Measurements from ENCODE around the gene UNC93B1.

UNC93B1 gene

DNA sequence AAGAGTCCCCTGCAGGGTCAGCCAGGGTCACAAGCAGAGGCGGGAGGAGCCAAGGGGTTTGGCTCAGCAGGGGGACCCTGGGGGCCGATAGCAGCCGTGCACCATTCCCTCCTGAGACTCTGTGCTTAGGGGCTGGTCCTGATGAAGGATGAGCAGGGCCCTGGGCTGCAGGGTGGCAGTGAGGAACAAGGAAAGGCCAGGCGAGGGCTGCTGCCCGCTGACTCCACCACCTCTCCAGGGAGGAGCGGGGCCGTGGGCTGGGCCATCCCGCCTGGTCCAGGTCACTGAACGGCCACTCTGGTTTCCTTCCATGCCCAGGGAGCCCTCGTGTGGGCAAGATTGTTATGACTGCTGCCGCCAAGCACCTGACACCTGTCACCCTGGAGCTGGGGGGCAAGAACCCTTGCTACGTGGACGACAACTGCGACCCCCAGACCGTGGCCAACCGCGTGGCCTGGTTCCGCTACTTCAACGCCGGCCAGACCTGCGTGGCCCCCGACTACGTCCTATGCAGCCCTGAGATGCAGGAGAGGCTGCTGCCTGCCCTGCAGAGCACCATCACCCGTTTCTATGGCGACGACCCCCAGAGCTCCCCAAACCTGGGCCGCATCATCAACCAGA, 17.4 kb upstream of the UNC93B1 start:
- DNase-seq = no peak

DNA sequence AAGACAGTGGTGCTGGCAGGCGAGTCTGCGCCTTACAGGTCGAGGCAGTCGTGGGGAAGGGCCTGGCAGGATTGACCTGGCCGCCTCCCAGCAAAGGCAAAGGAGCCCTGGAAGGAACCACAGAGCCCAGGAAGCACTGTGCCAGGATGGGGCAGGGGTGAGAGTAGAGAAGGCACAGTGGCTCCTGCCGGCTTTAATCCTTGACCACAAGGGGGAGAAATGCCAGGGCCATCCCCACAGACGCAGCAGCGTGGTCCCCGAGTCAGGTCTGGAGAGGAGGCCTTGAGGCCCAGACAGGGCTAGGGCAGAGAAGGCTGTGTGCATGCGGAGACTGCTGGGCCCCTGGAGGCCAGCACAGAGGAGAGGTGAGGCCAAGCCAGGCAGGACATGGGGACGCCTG, 16.7 kb upstream of the UNC93B1 start:
- no peak for DNase-seq

DNA sequence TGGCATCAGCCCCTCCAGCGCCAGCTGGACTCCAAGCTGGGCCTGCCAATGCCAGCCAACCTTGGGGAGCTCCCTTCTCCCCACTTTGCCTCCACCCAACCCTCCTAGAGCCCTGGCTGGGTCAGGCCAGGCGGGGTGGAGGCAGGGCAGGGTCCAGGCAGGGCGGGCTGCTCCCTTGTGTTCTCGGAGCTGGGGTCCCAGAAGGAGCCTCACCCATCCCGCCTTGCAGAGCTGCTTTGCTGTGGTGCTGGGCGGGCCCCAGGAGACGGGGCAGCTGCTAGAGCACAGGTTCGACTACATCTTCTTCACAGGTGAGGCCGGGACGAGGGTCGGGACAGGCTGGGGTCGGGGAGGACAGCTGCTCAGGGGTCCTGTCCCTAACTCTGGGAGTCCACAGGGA, 15.6 kb upstream of the UNC93B1 start:
- DNase-seq = no peak

DNA sequence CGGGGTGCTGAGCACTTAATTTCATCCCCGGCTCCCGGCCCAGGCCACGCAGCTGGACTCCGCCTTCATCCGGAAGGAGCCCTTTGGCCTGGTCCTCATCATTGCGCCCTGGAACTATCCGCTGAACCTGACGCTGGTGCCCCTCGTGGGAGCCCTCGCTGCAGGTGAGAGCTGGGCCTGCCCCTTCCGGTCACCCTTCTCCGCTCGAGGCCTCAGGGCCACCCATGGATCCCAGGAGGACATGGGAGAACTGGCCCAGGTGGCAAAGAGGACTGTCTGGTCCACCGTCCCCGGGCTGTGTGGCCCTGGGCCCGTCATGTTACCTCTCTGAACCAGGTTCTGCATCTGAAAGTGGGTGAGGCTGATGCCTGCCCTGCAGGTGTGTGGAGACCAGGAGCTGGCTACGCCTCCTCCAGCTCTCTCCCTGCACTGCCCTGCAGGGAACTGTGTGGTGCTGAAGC, 14.9 kb upstream of the UNC93B1 start:
- no peak for DNase-seq

DNA sequence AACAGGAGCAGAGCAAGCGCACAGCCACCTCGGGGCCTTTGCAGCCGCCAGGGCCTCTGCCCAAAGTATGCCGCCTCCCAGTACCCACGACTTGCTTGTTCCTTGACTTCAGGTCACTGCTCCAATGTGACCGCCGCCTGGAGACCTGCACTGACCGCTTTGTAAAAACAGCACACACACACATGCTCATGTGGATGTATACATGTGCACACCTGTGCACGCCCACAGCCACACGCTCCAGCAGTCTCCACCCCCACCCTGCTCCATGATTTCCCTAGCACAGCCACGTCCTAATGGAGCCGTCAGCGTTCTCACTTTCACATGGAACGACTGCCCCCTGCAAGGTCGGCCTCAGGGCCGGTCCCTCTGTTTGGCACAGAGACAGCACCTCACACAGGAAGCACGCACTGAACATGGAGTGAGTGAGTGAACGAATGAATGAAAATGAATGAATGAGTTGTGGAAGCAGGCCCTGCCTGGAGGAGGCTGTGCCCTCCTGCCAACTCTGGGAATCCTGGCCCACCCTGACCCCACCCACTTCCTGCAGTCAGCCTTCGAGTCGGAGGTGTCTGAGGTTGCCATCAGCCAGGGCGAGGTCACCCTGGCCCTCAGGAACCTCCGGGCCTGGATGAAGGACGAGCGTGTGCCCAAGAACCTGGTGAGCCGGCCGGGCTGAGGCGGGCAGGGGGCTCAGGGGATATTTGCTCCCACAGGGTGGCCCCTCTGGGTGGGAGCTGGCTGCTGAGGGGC, 14.3 kb upstream of the UNC93B1 start:
- no peak for DNase-seq

DNA sequence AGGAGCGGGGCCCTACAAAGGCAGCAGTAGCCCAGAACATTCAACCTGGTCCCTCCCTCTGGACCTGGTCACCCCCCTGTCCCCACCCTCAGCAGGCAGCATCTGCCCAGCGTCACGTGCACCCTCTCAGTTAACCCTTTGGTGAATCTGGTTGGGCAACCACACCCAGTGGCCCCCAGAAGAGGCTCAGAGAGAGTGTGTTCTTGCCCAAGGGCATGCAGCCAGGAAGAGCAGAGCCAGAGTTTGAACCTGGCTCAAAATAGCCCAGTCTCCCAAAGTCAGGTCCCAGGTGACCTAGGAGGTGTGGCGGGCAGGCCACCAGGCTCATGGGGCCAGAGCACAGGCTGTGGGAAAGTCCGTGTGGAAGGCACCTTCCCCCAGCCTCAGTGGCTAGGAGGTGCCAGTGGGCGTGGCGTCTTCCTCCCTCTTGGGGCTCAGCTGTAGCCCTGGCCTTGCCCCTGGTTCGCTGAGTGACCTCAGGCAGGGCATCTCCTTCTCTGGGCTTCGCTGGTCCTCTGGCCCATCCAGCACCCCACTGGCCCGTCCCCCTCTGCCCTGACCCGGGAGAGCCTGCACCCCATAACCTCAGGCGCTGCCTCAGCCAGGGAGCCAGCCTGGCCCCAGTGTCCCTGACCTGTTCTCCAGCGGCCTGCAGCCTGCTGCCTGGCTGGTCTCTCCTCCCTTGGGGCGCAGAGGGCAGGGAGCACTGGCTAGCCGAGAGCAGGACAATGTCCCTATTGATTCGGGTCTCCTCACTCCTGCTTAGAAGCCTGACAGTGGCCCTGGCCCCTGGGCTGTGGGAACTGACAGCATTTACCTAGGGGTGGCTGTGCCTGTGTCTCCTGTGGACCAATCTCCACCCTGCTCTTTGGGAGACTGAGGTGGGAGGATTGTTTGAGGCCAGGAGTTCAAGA, 13.3 kb upstream of the UNC93B1 start:
- DNase-seq = no peak

DNA sequence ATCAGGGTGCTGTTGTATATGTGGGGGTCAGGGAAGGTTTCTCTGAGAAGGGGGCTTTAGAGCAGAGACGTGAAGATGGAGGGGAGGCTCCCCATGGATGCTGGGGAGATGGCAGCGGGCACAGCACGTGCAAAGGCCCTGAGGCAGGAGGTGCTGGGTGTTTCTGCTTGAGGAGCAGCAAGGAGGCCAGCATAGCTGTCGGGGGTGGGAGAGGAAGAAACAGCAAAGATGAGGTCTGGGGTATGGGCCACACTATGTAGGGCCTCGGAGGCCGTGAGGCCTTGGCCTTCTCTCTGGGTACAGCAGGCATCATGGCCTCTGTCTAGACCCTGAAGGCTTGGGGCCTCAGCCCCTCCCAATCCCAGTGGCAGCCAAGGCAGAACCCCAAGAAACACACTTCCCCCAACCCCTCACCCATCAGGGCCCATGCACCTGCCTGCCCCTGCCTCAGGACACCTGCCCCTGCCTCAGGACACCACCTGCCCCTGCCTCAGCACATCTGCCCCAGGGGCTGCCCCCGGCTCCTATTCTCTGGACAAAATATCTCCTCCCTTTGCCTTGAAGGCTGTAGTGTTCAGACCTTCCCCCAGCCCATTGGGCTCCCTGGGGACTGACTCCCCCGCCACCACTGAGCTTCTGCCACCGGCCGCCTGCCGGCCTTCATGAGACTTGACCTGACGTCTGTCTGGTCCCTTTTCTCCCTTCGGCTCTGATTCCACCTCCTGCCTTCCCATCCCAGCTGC, 12.4 kb upstream of the UNC93B1 start:
- DNase-seq = no peak

DNA sequence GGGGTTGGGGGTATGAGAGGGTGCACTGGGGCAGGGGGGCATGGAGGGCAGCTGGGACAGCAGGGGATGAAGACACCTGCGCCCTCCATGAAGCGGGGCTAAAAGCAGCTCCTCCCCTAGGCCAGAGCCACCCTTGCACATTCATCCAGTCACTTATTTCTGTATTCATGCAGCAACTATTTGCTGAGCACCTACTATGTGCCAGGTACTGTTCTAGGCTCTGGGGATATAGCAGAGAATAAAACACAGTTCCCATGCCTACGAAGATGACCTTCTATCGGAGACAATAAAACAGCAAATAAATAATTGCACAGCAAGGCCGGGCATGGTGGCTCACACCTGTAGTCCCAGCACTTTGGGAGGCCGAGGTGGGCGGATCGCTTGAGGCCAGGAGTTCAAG, 11.6 kb upstream of the UNC93B1 start:
- no peak for DNase-seq

DNA sequence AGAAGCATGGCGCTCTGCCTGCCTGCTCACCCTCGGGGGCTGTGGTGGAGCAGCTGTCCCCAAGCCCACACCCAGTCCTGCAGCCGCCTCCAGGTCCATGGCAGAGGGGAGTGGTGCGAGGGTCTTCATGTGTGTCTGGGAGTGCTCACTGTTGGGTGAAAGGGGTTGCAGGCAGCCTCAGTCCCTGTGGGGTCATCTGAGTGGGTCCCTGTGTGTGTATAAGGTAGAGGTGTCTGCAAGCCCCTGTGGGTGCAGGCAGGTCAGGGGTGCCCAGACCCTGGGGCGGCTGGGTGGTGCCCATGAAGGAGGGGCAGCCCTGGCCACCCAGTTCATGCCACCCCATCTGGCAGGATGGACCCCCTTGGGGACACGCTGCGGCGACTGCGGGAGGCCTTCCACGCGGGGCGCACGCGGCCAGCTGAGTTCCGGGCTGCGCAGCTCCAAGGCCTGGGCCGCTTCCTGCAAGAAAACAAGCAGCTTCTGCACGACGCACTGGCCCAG, 11.1 kb upstream of the UNC93B1 start:
- DNase-seq = no peak

DNA sequence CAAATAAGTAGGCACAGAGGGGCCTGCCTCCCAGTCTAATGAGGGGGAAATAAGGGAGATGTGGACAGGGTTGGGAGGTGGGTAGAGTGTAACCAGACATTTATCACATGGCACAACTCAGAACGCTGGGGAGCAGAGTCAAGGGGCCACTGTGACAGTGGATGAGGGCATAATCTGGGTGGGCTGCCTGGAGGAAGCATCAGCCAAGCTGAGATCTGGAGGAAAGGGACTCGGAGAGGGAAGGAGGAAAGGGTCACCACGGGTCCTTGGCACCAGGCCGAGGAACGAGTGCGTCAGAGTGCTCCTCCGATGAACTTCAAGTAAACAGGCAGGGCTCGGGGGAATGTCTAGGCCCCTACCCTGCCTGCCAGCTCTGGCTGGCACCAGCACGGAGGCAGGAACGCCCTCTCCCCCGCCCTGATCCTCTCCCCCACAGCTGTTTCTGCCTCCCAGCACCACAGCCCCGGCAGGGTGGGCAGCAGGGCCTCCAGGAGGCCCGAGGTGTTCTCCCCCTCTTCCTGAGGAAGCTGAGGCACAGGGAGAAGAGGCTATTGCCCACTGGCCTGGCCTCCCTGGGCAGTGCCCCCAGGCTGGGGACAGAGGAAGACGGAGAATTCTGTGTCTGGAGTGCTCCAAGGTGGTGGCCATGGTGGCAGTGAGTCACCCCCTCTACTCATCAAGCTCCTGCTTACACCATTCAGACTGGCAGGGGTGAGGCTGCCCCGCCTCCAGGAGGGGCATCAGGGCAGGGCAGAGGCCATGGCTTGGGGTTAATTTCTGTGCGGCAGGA, 10.5 kb upstream of the UNC93B1 start:
- DNase-seq = peak; percentile 19 to 50

DNA sequence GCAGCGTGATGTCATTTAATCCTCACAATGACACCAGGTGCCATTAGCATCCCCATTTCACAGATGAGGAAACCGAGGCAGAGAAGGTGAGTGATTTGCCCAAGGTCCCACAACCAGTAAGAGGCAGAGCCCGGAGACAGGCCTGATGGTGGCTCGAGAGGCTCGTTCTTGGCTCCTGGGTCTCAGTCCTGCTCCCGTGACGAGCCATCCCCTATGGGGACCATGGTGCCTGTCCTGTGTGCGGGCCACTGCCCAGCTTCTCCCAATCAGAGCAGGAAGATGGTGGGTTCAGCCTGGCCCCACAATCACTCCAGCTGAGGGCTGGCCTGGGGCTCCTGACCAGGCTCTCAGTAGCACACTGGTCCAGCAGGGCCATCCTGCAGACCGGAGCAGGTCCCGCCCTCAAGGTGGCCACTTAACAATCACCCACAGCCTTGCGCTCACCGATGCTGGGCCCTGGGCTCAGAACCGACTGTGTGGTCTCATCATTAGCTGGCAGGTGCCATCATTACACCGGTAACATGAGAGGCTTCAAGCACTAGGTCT, 9.8 kb upstream of the UNC93B1 start:
- no peak for DNase-seq

DNA sequence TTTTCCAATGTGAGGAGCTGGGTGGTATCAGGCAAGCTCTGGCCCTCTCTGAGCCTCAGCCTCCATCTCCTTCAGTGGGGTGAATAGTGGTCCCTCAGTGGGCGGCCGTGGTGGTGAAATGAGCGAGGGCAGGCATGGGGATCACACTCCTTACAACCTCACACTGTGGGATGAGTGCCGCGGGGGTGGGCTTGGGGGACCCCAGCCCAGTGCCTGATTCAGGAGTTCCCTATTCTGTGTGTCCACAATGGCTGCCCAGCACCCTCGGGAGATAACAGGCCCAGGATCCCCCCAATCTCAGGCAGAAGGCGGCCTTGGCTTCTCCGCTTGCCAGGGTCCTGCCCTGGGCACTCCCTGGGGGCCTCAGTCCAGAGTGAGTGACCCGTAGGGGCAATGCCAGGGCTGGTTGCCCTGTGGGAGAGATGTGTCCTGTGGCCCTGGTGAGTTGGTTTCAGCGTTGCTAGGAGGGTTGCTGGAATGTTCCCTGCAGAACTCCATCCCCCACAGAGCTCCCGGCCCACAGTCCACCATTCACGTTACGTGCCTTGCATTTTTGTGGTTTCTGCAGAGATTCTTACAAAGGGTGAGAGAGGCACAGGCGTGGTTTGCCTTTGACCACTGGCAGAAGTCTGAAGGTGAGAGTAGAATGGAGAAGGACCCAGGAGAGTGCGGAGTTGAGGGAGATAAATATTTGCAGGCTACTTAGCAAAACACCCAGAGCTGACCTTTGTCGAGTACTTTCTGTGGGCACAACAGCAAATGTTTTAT, 9.1 kb upstream of the UNC93B1 start:
- DNase-seq = no peak

DNA sequence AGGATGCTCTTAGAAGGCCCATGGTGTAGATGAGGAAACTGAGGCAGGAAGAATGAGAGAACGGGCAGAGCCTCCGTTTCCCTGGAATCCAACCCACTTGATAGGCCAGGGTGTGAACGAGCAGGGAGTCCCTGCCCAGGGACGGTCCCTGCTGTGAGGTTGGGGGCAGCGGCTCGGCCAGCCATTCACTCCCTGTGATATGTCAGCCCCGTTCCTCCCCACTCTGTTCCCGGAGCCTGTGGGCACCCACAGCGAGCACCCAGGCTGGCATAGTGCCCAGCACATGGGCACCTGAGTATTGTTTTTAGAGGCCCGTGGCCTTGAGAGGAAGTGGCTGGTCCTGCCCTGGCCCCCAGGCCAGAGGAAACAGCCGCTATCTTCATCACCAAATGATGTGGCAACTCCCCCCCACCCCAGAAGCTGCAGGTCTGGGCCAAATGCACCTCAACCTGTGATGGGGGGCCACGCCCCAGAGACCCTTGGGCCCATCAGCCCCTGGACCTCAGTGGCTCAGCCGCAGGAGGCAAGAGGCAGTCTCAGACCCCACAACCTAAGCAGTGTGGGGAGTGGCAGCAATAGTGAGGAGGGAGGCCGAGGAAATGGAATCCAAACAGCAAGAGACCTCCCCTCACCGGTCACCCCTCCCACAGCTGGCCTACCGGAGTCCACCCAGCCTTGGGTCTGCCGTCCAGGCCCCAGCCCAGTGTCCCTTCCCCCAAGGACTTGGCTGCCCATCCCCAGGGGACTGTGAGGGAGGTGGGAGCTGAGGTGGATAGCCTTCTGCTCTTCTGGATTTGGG, 8.3 kb upstream of the UNC93B1 start:
- DNase-seq = no peak

DNA sequence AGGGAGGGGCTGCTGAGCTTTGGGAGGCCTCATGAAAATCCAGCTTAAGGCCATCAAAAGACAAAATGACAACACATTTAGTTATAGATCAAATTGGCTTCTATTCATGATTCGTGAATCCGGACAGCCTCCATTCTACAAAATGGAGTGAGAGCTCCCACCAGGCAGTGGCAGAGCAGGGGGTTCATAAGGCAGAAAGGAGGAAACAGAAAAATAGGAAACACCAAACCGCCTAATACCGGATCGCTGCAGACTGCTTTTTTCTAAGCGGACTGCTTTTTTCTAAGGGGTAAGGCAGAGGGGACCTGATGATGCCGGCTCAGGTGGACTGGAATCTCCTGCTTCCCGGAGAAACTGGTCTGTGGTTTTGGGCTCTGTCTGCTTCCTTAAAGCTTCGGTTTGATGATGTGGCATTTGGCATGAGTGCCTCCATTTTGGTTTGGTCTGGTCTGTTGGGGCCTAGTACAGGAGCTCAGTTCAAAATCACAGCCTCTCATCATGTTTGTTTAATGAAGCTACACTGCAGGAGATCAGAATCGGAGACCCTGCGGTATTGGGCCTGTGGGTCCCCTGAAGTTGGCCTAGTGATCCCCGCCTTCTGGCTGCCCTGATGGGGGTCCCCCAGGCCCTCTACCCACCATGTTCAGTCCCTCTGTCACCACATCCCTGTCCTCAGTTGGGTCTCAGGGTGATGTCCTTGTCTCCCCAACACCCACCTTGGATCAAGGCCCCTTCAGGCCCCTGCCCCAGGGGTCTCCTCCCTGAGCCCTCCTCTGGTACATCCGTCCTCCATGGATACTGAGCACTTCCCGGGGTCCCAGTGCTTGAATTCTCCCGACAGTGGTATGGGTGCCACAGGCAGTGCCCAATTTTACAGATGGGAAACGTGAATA, 7.4 kb upstream of the UNC93B1 start:
- peak in 1 of 2 donors; percentile 22 for DNase-seq

DNA sequence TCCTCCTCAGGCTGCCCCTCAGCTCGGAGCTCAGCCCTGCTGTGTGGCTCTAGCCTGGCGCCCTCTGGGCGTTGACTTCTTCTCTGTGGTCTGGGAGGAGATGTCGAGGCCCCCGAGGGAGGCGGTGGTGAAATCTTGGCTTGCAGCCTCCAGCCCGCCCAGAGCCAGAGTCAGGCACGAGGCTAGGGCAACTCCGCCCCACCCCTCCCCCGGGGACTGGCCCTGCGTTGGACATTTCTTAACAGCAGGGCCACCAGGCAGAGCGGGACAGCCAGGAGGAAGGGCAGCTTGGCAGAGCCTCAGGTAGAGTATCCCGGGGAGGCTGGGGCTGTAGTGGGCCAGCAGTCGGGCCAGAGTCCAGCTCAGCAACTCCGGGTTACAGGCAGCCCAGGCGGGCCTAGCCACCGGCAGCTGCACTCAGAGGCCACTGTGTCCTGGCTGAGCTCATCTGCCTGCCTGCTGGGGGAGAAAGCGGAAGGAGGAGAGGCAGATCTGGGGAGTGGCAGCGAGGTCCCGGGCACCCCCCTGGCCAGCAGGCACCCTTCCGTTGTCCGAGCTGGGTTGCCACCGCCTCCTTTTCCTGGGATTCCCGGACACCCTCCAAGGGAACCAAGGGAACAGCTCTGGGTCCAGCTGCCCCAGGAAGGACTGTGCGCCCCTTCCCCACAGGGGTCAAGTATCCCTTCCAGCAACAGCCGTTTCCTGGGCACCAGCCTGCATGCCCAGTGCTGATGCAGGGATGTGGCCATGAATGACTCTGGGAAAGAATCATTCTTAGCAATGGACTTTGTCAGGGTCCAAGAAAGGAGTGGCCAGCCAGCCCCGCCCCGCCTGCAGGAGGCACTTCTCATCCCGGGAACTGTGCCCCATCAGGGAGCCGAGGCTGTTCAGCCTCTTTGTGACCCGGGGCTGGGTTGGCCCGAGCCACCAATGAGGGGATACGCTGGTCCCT, 6.5 kb upstream of the UNC93B1 start, which contains the start of gene ALDH3B1:
TSS of gene ALDH3B1 (plus strand) at position 238 of the 952 bp plus-strand sequence. CDS start 4,971 bp downstream, outside the sequence.
- DNase-seq = peak; percentile 93 to 95

DNA sequence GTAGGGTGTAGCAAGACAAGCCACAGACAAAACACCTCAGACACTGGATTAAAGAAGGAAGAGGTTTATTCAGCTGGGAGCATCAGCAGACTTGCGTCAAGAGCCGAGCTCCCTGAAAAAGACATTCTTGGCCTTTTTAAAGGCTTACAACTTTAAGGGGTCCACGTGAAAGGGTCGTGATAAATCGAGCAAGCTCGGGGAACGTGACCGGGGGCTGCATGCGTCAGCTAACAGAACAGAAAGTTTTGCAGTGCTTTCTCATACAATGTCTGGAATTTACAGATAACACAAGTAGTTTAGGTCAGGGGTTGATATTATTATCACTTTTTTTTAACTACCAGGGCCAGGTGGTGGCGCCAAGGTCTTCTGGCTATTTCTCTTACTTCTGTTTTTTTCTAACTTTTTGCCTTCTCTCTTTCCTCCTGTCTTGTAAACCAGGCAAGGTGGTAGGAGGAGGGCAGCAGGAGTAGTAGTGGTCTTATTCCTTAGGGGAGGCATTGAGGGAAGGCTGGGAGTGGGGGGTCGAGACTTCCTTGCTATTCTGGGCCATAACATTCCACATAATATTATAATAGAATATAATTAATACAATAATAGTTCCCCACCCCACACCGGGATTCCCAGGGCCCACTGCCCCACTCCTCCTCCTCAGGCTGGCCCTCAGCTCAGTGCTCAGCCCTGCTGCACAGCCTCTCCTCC, 5.6 kb upstream of the UNC93B1 start:
- peak; percentile 12 to 17 for DNase-seq
